HEK293T (cell line): Measurements from ENCODE around the gene CYP27B1.

ENCODE experiments used
- BHLHE40 ChIP-seq: fragments of 450-650 bp; IDR thresholded peaks from 2 replicates; pipeline ENCODE4 v1.6.1; 2016; ENCODE audit warnings: mild to moderate bottlenecking, moderate library complexity, borderline replicate concordance
- ELF4 ChIP-seq: fragments of 450-650 bp; IDR thresholded peaks from 2 replicates; pipeline ENCODE4 v1.6.1; 2017; ENCODE audit warnings: antibody characterized with exemption
- HDGF ChIP-seq: fragments of 450-650 bp; IDR thresholded peaks from 2 replicates; pipeline ENCODE4 v1.6.1; 2017; ENCODE audit warnings: antibody characterized with exemption, borderline replicate concordance
- SP1 ChIP-seq: fragments of 450-650 bp; IDR thresholded peaks from 2 replicates; pipeline ENCODE4 v1.6.1; 2017
- SUZ12 ChIP-seq: fragments of 450-650 bp; IDR thresholded peaks from 2 replicates; pipeline ENCODE4 v1.6.1; 2016; ENCODE audit warnings: mild to moderate bottlenecking
- TARDBP ChIP-seq: fragments of 450-650 bp; IDR thresholded peaks from 2 replicates; pipeline ENCODE4 v1.6.1; 2016

- TF ChIP-seq SUZ12 (no peak), BHLHE40 (no peak), TARDBP (no peak), HDGF (no peak), ELF4 (no peak), SP1 (no peak)
Measured at GRCh38 chr12:57726884-57727757, 39.8 kb downstream of the CYP27B1 start.
